ENCODE measurements around the gene UBE2E3. TPM values are rescaled to one million over a fixed set of nuclear protein-coding genes. Genes with fewer than 3 reads are reported as not detected.
"Not testable (repeated sequence)": the region's sequence is repeated elsewhere in the genome, so short reads cannot be mapped to it uniquely, and the experiment has no call there.

UBE2E3 gene
- total RNA-seq, result 10 to 100 TPM; 54.6 to 62.5 TPM
- long read RNA-seq, transcript UBE2E3-202 (6 exons, 1,570 nt), result major isoform, 35 of 53 reads
- long read RNA-seq, partial matches to known transcripts, result 15 of 53 reads
- long read RNA-seq, other reads (novel, unspliced or antisense), result 2 of 53 reads

DNA sequence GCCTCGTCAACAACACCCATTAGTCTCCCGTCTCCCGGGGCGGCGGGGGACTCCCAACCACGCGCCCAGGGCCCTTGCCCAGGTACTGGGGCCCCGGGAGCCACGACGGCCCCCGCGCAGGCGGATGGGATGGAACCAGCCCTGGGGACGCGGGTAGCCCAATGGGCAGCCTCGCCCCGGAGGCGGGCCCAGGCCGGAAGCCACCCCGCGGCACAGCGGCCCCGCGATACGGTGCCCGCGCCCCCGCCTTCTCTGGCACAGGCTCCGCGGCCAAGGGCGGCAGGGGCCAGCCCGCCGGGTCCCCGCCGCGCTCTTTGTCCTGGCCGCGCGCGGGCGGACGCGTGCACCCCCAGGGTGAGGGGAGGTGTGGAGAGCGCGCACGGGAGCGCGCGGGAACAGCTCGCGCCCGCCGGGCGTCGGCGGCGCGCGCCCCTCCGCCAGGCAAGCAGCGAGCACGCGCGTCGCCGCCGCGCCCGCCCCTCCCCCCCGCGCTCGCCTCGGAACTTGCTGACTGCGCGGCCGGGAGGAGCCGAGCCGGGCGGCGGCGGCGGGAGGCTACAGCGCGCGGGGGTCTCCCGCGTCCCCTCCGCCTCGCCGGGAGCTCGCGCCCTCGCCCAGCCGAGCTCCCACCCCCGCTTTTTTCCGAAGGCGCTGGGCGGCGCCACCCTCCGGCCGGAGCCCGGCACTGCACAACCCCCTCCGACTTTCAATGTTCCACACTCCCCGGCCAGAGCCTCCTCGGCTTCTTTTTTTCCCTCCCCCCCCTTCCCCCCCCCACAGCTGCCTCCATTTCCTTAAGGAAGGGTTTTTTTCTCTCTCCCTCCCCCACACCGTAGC, at the start of gene UBE2E3:
Gene UBE2E3, plus strand, starts transcription at position 500 of the 837 bp plus-strand sequence. CDS start 1,438 bp downstream, outside the sequence.
- intact Hi-C loops (cut with DNase I, micrococcal nuclease), result no loop called here
- peak; percentile 86 for ATAC-seq

DNA sequence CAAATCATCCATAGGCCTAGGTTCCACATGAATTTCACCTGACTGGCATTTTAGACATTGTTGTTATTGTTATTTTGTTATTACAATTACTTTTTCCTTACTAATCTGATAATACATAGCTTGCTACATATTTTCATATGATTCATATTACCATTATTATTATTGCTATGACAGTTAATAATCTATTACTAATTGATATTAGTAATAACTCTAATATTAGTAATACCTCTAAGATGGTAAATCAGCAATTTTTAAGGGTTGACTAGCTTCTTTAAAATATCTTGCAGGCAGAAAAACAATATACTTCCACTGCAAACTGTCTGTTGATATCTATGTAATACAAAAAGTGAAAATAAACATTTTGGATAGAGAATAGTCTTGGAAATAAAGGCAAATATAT, 48.6 kb upstream of the UBE2E3 start:
- no peak for ATAC-seq
- intact Hi-C loops (cut with DNase I, micrococcal nuclease), result no loop called here

More for the DNA sequence above, at the start of gene UBE2E3:
- DNase-seq, result peak; percentile 75 to 84

DNA sequence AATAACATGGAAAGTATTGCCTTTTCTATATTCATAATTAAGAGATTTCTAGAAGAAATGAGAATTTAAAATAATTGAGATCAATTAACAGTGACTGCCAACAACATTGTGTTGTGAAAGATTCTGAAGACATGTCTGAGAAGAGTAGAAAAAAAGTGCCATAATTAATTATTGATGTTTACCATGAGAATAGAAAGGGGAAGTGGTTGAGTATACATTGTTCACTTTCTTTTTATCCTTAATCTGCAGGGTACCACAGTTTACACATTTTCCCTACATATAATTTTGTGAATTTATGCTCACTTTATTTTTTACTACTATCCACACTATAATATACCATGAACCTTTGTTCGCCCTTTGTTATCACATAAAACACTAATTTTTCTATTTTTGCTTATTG, 47.1 kb upstream of the UBE2E3 start:
- DNase-seq, result no peak
- no peak for ATAC-seq
- intact Hi-C loops (cut with DNase I, micrococcal nuclease), result no loop called here

More for the DNA sequence above, 48.6 kb upstream of the UBE2E3 start:
- DNase-seq, result no peak

DNA sequence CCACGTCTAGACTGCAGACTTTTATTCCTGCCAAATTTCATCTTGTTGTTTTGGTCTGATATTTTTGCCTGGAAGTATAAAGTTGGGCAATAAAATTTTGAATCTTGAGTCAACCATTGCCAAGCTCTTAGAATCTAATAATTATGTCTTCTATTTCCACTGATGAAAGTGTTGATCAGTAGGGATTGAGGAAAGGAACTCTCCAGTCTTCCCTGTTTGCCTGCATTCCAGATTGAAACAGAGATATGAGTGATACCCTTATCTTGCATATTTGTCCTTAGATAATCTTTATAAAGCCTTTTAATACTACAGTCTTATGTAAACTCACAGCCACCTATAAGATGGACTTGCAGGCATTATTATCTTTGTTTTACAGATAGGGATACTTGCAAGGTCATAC, 45.5 kb upstream of the UBE2E3 start:
- intact Hi-C loops (cut with DNase I, micrococcal nuclease), result no loop called here
- no peak for DNase-seq
- ATAC-seq, result no peak

DNA sequence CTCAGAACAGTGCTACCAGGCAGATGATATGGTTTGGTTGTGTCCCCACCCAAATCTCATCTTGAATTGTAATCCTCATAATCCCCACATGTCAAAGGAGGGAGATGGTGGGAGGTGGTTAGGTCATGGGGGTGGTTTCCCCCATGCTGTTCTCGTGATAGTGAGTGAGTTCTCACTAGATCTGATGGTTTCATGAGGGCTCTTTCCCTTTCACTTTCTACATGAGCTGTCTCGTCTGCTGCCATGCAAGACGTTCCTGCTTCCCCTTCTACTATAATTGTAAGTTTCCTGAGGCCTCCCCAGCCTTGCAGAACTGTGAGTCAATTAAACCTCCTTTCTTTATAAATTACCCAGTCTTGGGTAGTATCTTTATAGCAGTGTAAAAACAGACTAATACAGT, 42.9 kb upstream of the UBE2E3 start:
- intact Hi-C loops (cut with DNase I, micrococcal nuclease); DNase-seq; ATAC-seq: not testable (repeated sequence)

DNA sequence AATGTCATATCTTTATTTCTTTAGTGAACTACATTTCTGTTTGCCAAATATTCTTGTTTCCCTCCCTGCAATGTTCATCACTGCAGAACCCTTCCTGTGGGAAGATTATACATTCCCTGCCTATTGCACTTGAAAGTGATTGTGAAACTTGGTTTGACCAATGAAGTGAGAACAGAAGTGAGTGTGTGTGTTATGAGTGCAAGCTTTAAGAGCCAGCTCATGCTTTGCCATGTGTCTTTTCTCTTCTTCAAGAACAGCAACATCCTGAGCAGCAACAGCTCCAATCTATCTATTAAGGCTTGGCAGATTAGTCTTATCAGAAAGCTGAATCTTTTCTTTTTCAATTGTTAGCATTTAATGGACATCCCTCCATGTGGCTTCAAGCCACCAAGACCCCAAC, 42.0 kb upstream of the UBE2E3 start:
- ATAC-seq (no peak), DNase-seq (no peak)

DNA sequence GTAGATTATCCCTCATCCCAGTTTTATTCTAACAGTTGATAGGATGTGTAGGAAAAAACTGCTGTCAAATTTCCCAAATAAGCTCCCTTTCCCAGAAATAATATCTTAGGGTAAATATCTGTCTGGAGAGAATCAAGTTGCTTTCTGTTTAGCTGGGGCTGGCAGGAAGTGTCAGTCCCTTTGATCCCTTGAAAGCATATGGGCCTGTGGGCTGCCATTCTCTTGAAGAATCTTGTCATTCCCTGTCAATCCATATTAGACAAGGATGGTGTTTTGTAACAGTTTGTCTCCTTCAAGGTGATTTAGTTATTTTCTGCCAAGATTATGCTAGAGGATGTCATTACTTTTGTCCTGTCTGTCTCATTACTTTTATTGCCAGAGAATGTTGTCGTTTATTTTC, 37.1 kb upstream of the UBE2E3 start:
- intact Hi-C loops (cut with DNase I, micrococcal nuclease), result no loop called here
- no peak for DNase-seq
- no peak for ATAC-seq

More for the DNA sequence above, 42.0 kb upstream of the UBE2E3 start:
- intact Hi-C loops (cut with DNase I, micrococcal nuclease), result no loop called here

DNA sequence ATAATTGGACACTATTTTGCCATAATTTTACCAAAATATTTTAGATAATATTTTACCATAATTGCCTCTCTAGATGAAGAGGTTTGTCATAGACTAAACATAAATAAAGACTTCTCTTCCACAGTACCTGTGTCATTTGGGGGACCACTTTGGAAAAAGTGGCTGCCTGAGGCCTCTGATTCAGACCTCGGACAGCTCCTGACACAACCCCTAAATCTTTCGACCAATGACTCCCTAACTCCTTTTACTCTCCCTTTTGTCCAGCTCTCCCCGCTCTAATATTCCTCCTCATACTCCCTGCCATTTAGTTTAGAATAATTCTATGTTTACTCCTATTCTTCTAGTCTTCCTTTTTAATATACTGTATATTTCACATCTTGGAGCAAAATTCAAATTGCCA, 36.0 kb upstream of the UBE2E3 start:
- ATAC-seq (no peak), DNase-seq (no peak)
- intact Hi-C loops (cut with DNase I, micrococcal nuclease), result no loop called here

DNA sequence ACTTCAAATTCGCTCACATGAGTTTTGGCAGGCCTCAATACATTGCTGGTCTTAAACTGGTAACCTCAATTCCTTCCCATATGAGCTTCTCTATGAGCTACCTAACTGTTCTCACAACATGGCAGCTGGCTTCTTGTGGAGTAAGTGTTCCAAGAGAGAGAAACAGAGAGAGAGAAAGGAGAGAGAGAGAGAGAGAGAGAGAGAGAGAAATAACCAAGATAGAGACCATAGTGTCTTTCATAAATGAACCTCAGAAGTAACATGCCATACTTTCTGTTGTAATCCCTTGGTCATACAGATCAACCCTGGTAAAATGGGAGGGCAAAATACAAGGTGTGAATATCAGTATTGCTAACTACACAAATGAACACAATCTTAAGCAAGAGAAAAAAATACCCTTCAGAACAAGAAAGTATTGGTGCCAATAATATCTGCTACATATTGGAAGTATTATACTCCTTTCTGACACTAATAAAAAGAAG, 33.2 kb upstream of the UBE2E3 start:
- intact Hi-C loops (cut with DNase I, micrococcal nuclease), result no loop called here
- DNase-seq, result no peak
- no peak for ATAC-seq

DNA sequence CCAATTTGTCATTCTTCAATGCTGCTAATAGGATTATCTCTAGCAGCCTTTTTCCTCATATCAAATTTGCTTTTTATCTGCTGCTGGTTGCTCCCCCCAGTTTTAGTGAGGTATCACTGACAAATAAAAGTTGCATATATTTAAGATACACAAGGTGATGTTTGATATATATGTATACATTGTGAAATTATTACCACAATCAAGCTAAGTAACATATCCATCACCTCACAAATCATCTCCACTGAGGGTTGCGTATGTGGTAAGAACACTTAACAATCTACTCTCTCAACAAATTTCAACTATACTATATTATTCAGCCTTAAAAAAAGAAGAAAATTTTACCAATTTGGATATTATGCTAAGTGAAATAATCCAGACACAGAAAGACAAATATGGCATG, 30.5 kb upstream of the UBE2E3 start:
- ATAC-seq (no peak), DNase-seq (no peak)
- intact Hi-C loops (cut with DNase I, micrococcal nuclease), result no loop called here

DNA sequence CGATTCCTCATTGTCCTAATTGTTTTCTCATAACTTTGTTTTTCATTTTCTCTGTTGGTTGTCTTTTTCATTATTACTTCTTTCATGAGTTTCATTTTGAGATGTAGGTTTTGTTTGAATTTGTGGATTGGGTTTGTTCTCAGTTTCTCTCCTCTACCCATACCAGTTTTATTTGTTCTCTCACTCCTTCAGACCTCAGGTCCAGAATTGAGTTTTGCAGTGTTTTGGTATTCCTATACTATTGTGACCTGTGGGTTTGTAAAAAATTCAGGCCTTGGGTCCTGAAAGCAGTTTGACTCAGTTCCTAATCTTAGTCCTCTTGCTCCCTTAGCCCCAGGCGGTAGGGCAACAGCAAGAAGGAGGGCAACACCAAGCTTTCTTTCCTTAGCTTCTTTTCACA, 28.3 kb upstream of the UBE2E3 start:
- ATAC-seq (no peak), DNase-seq (no peak)
- intact Hi-C loops (cut with DNase I, micrococcal nuclease), result no loop called here

DNA sequence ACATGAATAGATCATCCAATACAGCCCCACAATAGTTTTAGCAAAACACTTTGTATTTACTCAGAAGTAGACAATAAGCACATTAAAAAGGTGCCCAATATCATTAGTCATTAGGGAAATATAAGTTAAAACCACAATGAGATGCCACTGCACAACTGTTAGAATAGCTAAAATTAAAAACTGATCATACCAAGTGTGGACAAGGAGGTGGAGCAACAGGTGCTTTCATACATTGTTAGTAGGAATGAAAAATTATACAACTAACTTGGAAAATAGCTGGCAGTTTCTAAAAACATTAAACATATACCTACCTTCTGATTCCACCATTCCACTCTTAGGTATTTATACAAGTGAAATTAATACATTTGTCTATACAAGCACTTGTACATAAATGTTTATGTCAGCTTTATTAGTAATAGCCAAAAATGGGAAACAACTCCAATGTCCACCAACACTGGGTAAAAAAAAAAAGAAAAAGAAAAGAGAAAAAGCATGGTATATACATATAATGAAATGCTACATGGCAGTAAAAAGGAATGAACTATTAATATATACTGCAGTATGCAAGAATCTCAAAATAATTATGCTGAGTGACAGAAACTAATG, 27.6 kb upstream of the UBE2E3 start:
- ATAC-seq, result no peak
- intact Hi-C loops (cut with DNase I, micrococcal nuclease), result no loop called here
- no peak for DNase-seq

DNA sequence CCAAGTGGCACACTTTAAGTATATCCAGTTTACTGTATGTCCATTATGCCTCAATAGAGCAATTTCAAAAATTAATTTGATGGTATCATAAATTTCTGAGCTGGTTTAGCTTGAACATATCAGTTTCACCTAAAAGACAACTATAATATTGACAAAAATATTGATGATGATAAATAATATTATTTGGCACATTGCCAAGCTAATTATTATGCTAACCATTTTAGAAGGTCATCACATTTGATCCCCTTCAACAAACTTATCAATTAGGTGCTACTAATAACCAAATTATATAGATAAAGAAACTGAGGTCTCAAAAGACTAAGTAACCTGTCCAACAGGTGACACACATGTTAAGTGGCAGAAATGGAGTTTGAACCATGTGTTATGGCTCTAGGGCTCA, 26.9 kb upstream of the UBE2E3 start:
- intact Hi-C loops (cut with DNase I, micrococcal nuclease), result no loop called here
- ATAC-seq, result no peak
- DNase-seq, result no peak

DNA sequence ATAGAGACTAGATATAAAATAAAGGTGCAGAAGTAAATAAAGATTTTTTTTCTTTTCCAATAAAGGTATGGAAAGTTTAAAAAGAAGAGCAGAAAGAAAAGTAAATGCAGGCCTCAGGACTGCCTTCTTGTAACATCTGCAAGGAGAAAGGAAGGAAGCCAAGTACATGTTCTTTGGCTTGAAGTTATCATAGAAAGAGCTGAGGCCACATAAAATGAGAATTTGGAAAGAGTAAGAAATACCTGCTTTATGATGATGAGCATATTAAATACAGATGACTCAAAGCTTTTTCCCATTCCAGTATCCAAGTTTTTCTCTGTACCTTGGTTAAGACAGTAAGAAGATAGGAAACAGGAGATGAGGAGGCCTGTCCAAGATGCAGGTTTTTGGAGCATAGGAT, 25.3 kb upstream of the UBE2E3 start:
- intact Hi-C loops (cut with DNase I, micrococcal nuclease), result no loop called here
- ATAC-seq, result no peak

DNA sequence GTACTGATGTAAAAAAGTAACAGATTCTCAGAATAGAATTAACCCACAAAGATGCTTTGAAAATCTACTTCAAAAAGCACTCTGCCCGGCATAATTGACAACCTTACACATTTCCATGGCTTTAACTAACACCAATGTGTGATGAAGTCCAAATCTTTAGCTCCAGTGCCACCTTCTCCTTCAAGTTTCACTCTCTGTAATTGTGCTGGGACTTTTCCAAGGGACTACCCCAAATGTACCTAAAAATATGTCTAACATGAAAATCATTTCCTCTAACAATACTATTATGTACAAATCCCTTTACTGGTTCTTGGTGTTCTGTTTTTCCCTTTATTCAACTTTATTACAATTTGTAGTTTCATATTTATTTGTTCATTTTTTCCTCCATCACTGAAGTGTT, 20.6 kb upstream of the UBE2E3 start:
- DNase-seq (no peak), ATAC-seq (no peak)
- intact Hi-C loops (cut with DNase I, micrococcal nuclease), result no loop called here

More for the DNA sequence above, 25.3 kb upstream of the UBE2E3 start:
- DNase-seq, result no peak

DNA sequence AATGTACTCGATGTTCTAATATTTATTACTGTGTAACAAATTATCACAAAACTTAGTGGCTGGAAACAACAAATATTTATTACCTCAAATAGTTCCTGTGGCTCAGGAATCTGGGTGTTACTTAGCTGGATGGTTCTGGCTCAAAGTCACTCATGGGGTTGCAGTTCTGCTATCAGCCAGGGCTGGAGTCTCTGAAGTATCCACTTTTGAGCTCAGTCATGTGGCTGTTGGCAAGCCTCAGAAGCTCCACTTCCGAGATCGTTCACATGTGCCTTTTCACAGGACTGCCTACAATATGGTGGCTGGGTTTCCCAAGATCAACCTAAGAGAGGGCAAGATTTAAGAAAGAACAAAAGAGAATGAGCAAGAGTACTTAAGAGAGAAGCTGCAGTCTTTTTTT, 19.4 kb upstream of the UBE2E3 start:
- intact Hi-C loops (cut with DNase I, micrococcal nuclease), result no loop called here
- ATAC-seq (no peak), DNase-seq (no peak)

DNA sequence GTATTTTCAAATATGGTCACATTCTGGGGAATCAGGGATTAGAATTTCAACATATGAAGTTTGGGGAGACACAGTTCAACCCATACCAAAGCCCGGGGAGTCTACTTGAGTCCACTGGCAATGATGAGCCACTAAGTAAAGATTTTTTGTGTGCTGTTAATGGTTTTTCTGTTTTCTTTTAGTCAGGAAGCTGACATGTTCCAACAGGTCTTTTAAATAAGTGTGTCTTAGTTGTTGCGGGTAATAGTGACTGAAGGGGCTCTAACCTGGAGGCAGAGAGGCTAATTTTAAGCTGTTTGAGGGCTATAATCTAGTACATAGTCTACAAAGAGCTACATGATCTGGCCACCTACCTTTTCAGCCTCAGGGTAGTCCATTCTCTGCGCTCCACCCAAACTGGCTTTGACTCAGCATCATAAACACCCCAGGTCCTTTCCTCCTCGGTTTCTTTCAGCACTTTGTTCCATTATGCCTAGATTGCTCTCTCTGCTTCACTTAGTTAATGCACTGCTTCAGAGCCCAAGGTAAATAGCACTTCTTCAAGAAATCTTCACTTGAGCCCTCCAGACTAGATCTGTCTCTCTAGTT, 17.6 kb upstream of the UBE2E3 start:
- ATAC-seq (no peak), DNase-seq (no peak)
- intact Hi-C loops (cut with DNase I, micrococcal nuclease), result no loop called here

DNA sequence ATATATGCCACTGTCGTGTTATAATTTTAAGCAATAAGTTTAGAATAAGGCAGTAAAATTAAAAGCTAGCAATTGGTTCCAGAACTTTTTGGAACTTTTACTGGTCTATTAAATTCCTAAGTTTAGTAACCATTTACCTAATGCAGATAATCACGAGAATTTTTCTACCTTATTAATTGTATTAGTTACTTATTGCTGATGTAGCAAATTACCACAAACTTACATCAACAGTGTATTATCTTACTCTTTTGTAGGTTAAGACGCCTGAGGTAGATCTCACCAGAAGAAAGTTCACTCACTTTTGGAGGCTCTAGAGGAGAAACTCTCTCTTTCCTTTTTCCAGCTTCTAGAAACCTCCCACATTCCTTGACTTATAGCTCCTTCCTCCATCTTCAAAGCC, 14.0 kb upstream of the UBE2E3 start:
- intact Hi-C loops (cut with DNase I, micrococcal nuclease), result no loop called here
- DNase-seq (no peak), ATAC-seq (no peak)

DNA sequence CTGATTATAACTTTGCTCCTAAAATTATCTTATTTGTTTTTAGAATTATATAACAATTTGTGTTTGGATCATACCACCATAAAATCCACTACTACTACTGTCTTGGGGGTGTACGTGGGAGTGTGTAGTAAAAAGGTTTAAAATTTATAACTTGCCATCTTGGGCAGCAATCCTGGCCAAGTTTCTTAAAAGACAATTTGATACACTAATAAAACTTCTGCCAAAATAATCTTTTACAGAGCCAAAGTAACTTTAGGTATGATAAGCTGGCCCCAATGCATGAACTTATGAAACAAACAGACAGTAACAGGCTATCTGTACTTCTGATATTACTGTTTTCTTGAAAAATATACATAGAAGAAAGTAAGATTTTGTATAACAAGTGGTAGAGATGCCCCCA, 11.3 kb upstream of the UBE2E3 start:
- no peak for DNase-seq
- intact Hi-C loops (cut with DNase I, micrococcal nuclease), result no loop called here
- no peak for ATAC-seq

DNA sequence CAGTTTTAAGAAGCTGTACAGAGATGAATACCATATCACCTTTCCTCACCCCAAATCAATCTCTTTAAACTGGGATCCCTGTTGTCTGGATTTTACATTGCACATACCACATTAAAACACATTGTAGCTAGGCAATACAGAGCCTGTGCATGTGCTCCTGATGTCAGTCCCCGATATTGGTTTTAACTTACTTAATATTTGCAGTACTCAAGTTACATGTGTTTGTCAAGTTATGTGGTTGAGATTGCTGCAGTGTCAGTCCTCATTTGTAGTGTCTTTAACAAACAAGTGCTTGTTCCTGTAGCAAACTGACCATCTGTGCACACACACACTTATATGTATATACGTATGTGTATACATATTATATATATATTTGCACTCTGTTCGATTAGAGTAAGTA, 10.4 kb upstream of the UBE2E3 start:
- ATAC-seq (no peak), DNase-seq (no peak)
- intact Hi-C loops (cut with DNase I, micrococcal nuclease), result no loop called here
